Keratinocyte (primary cell): ENCODE data around the gene VPS18. TPM values are rescaled to one million over a fixed set of nuclear protein-coding genes. Genes with fewer than 3 reads are reported as not detected.

Source experiments
- DNase-seq: peaks from one replicate; pipeline ENCODE4 v3.0.0-alpha.2; 2011; ENCODE audit warnings: low read depth, missing footprints, low spot score
- FAIRE-seq: peaks from 2 replicates; lab custom pipeline; 2011; peaks lifted over from hg19 to GRCh38; lab: Jason Lieb, UNC
- H2AFZ ChIP-seq: 2 replicates; pipeline ENCODE4 v1.6.0; 2012; ENCODE audit warnings: low read length, control low read depth, inconsistent platforms; ENCODE audit not compliant: control insufficient read depth
- H3K27ac ChIP-seq: 2 replicates; pipeline ENCODE4 v1.5.1; 2011; ENCODE audit warnings: low read length; ENCODE audit not compliant: control insufficient read depth, insufficient read depth
- H3K27me3 ChIP-seq: 3 replicates; pipeline ENCODE4 v1.6.0; 2011; ENCODE audit warnings: low read length; ENCODE audit not compliant: control insufficient read depth, insufficient read depth; ENCODE audit errors: extremely low read depth
- H3K36me3 ChIP-seq, 2 experiments: 2 replicates in 1 of 2; 3 replicates in 1 of 2; pipeline ENCODE4 v1.5.1; 2011; ENCODE audit warnings: low read length in 2 of 2, mild to moderate bottlenecking in 1 of 2; ENCODE audit not compliant: control insufficient read depth in 2 of 2, insufficient read depth in 2 of 2; ENCODE audit errors: extremely low read depth in 1 of 2
- H3K4me1 ChIP-seq: 3 replicates; pipeline ENCODE4 v1.5.1; 2011; ENCODE audit warnings: low read length; ENCODE audit not compliant: control insufficient read depth, insufficient read depth; ENCODE audit errors: extremely low read depth
- H3K4me2 ChIP-seq: 3 replicates; pipeline ENCODE4 v1.6.0; 2011; ENCODE audit warnings: low read depth, low read length; ENCODE audit not compliant: control insufficient read depth, insufficient read depth; ENCODE audit errors: extremely low read depth
- H3K4me3 ChIP-seq, 3 experiments: fragments of 200-600 bp in 1 of 3; sonication (generic) in 1 of 3; 2 replicates in 2 of 3; 3 replicates in 1 of 3; pipeline ENCODE4 v1.5.1; 2011 to 2016; ENCODE audit warnings: low read length in 3 of 3, mild to moderate bottlenecking in 3 of 3, control low read depth in 2 of 3, inconsistent platforms in 1 of 3, low read depth in 1 of 3, mixed read lengths in 1 of 3, mixed run types in 1 of 3, moderate library complexity in 1 of 3; ENCODE audit not compliant: control insufficient read depth in 2 of 3, insufficient read depth in 2 of 3; ENCODE audit errors: extremely low read depth in 1 of 3
- H3K79me2 ChIP-seq: 2 replicates; pipeline ENCODE4 v1.6.0; 2012; ENCODE audit warnings: low read length; ENCODE audit not compliant: control insufficient read depth, insufficient read depth
- H3K9ac ChIP-seq: 3 replicates; pipeline ENCODE4 v1.6.0; 2011; ENCODE audit warnings: low read length; ENCODE audit not compliant: control insufficient read depth, insufficient read depth; ENCODE audit errors: extremely low read depth
- H3K9me1 ChIP-seq: 3 replicates; pipeline ENCODE4 v1.6.0; 2011; ENCODE audit warnings: low read length; ENCODE audit not compliant: control insufficient read depth, insufficient read depth; ENCODE audit errors: extremely low read depth
- H3K9me3 ChIP-seq: 2 replicates; pipeline ENCODE4 v1.5.1; 2012; ENCODE audit warnings: low read depth, low read length; ENCODE audit not compliant: control insufficient read depth
- H4K20me1 ChIP-seq: 3 replicates; pipeline ENCODE4 v1.6.0; 2011; ENCODE audit warnings: low read length; ENCODE audit not compliant: control insufficient read depth, insufficient read depth; ENCODE audit errors: extremely low read depth
- EZH2 ChIP-seq: IDR thresholded peaks from one replicate; pipeline ENCODE4 v1.6.1; 2012; ENCODE audit warnings: inconsistent platforms, mild to moderate bottlenecking, low read length, moderate library complexity
- dilution Hi-C: fragments of 300-500 bp; cut with MboI; formaldehyde crosslinking; loops from one replicate; pipeline ENCODE4 v1.7.0; 2020; ENCODE audit warnings: low sequenced_read_pairs; ENCODE audit not compliant: extremely low pct_ligation_motif_present
- polyA plus RNA-seq, 5 experiments: library from polyadenylated mRNA; depleted of rRNA in 3 of 5; stranded (reverse) in 3 of 5; stranded (forward) in 1 of 5; unstranded in 1 of 5; fragments of >200 nt; gene quantifications; 1 replicate in 1 of 5; 2 replicates in 3 of 5; 3 replicates in 1 of 5; pipeline versions ENCODE4 v1.2.1 to v1.2.3, GENCODE V29; 2011 to 2012; ENCODE audit warnings: missing spikeins in 2 of 5, low read depth in 1 of 5, low replicate concordance in 1 of 5
- TF ChIP-seq, protein P1 (sequence below), 3 experiments: IDR thresholded peaks in 1 of 3; conservative IDR thresholded peaks in 1 of 3; optimal IDR thresholded peaks in 1 of 3; 2 replicates in 2 of 3; 3 replicates in 1 of 3; pipeline versions ENCODE3 to v1.5.1; 2011; ENCODE audit warnings: low read length in 3 of 3, mild to moderate bottlenecking in 3 of 3, moderate library complexity in 2 of 3, control low read depth in 1 of 3, inconsistent platforms in 1 of 3; ENCODE audit not compliant: insufficient read depth in 2 of 3; ENCODE audit errors: extremely low read depth in 1 of 3

The VPS18 gene
- polyA plus RNA-seq, 1 donor (not counting 4 experiments of a cell fraction or from before 2014, with no cell fraction given) = 11.6 TPM

DNA sequence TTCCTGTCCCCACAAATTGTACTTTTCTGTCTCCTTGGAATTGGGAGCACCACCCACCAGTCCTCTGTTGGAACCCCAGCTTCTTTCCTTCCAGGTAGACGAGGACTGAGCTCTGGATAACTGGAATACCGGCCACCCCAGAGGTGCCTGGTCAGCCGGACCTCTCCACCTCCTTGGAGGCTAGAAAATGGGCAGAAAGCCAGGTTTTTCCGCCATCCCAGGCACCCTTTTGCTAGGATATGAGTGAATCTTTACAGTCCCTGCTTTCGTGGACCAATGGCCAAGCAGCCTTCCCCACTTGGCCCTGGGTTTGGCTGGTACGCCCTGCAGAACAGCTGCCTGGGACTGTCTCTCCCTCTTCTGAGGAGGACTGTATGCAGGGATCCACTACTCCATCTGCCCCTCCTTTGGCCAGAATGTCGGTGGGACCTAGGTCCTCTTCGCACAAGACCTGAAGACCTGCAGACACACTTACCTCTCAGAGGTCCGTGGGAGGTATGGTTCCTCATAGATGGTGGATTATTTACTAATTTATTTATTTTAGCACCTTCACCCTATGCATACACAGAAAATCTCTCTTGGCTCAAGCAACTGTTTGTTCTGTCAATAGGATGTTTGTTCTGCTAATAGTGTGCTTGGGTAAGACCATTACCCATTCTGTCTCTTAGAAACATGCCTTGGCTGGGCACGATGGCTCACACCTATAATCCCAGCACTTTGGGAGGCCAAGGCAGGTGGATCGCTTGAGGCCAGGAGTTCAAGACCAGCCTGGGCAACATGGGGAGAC lies 50.5 kb downstream of the VPS18 start:
- Histone ChIP-seq H3K9me3 (no peaks in the 10 kb centered on the region), H3K9ac (no peak overlapping the region), H3K4me2 (no peak overlapping the region), H3K79me2 (no peaks in the 10 kb centered on the region), H3K9me1 (no peaks in the 10 kb centered on the region), H3K4me1 (peaks cover 6% of the 10 kb centered on the region), H2AFZ (no peak overlapping the region), H3K4me3 (no peak overlapping the region), H3K27ac (no peak overlapping the region), H3K27me3 (peaks cover 32% of the 10 kb centered on the region), H4K20me1 (no peaks in the 10 kb centered on the region), H3K36me3 (no peaks in the 10 kb centered on the region)
- TF ChIP-seq, protein P1, sequence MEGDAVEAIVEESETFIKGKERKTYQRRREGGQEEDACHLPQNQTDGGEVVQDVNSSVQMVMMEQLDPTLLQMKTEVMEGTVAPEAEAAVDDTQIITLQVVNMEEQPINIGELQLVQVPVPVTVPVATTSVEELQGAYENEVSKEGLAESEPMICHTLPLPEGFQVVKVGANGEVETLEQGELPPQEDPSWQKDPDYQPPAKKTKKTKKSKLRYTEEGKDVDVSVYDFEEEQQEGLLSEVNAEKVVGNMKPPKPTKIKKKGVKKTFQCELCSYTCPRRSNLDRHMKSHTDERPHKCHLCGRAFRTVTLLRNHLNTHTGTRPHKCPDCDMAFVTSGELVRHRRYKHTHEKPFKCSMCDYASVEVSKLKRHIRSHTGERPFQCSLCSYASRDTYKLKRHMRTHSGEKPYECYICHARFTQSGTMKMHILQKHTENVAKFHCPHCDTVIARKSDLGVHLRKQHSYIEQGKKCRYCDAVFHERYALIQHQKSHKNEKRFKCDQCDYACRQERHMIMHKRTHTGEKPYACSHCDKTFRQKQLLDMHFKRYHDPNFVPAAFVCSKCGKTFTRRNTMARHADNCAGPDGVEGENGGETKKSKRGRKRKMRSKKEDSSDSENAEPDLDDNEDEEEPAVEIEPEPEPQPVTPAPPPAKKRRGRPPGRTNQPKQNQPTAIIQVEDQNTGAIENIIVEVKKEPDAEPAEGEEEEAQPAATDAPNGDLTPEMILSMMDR (optimal IDR thresholded peaks at IDR 0.05 in 1 of 3, IDR thresholded peaks at IDR 0.05 in 1 of 3, conservative IDR thresholded peaks at IDR 0.05 in 1 of 3; ENCODE audit: extremely low read depth in 1 of 3, insufficient read depth in 2 of 3, low read length in 3 of 3) = no peak
- TF ChIP-seq EZH2 = no peak
- FAIRE-seq (no peak), DNase-seq (no peak)
- dilution Hi-C loops = no loop called here

DNA sequence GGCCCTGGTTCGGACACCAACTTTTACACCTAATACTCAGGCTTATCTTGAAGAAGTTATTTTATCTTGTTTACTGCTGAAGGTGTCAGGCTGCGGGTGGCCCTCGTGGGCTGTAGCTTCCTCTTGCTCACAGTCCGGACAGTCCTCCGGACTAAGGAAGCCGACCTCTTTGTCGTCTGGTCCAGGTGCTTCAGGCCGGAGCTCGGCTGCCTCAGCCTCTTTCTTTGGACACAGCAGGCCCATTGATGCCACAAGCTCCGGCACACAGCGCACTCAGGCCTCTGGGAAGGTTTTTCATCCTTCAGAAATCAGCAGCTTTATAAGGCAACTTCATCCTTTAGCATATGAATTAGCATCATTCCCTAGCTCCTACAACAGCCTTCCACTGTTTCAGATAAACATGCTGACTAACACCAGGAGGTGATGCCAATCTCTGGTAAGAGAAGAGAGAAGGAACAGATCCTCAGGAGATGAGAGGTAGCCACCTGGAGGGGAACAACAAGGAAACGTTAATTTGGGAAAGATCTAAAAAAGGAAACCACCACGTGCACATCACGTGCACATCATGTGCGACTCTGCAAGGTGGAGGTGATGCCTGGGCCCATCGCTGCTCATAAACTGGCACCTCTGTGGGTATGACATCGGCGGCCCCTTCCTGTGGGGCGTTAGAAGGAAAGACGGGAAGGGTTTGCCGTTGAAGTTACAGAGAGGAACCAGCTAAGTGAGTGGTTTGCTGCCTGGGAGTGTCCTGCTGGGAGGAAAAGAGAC lies 54.6 kb downstream of the VPS18 start:
- no peak overlapping the region for H3K4me3 ChIP-seq
- H3K27ac ChIP-seq = no peak overlapping the region
- TF ChIP-seq EZH2 = no peak
- TF ChIP-seq, protein P1 (optimal IDR thresholded peaks at IDR 0.05 in 1 of 3, IDR thresholded peaks at IDR 0.05 in 1 of 3, conservative IDR thresholded peaks at IDR 0.05 in 1 of 3; ENCODE audit: extremely low read depth in 1 of 3, insufficient read depth in 2 of 3, low read length in 3 of 3) = no peak
- DNase-seq (no peak), FAIRE-seq (no peak)
- peaks cover 10% of the 10 kb centered on the region for H3K4me1 ChIP-seq
- peaks cover 0 to 1% of the 10 kb centered on the region in 2 experiments for H3K36me3 ChIP-seq
- H2AFZ ChIP-seq = peak overlapping the region; percentile 4
- H3K4me2 ChIP-seq = no peak overlapping the region
- H3K9me3 ChIP-seq = no peaks in the 10 kb centered on the region
- H3K9me1 ChIP-seq = no peaks in the 10 kb centered on the region
- dilution Hi-C loops = no loop called here
- no peaks in the 10 kb centered on the region for H3K79me2 ChIP-seq
- no peaks in the 10 kb centered on the region for H4K20me1 ChIP-seq
- H3K9ac ChIP-seq = no peak overlapping the region
- peaks cover 11% of the 10 kb centered on the region for H3K27me3 ChIP-seq
